Ovary (tissue), 3 donors: ENCODE results near the gene BAG5.

Source experiments
- CTCF ChIP-seq, 3 donors: fragments of 450-650 bp in 2 of 3; fragments of 200-600 bp in 1 of 3; IDR thresholded peaks; one replicate each; pipeline versions ENCODE4 v1.5.1 to v1.8.0; 2016 to 2022; ENCODE audit warnings: antibody characterized with exemption in 3 of 3, mild to moderate bottlenecking in 1 of 3
- EP300 ChIP-seq: sonication (generic); formaldehyde crosslinking; IDR thresholded peaks from one replicate; pipeline ENCODE4 v1.6.1; 2017; ENCODE audit warnings: antibody characterized with exemption
- donor health status: DM: no; HTN: no; CAD: no.

GRCh38 chr14:103544388-103545218 lies 17.9 kb downstream of the BAG5 start:
- TF ChIP-seq EP300 (no peak), CTCF (IDR thresholded peaks at IDR 0.05) (no peak)
